GM12878 (cell line): ENCODE measurements around the gene UXS1. TPM values are rescaled to one million over a fixed set of nuclear protein-coding genes. Genes with fewer than 3 reads are reported as not detected.

Experiments
- ATAC-seq: fragments of 200-7000 bp; cut with Tn5 transposase; 3 replicates; pipeline ENCODE4 v1.9.1; 2020; ENCODE audit warnings: mild to moderate bottlenecking, moderate library complexity
- BruUV-seq: library from RNA; stranded (reverse); fragments of 400-500 nt; replicated peaks from 2 replicates; lab custom pipeline; 2021; lab: Mats Ljungman, UMichigan
- CTCF ChIA-PET: fragments of 300-600 bp; sonication (Branson Sonifier 250); formaldehyde crosslinking; extraction: SDS; loops from one replicate; lab custom pipeline; 2021; ENCODE audit warnings: inconsistent platforms; lab: Yijun Ruan, JAX
- POLR2A ChIA-PET: fragments of 350-600 bp; formaldehyde crosslinking; extraction: SDS; loops from one replicate; lab custom pipeline; 2021; ENCODE audit warnings: inconsistent platforms; lab: Charles Lee
- RAD21 ChIA-PET: fragments of 300-600 bp; sonication (Branson Sonifier 250); formaldehyde crosslinking; loops from one replicate; lab custom pipeline; 2023; ENCODE audit warnings: antibody characterized with exemption; ENCODE audit not compliant: unreplicated experiment; lab: Charles Lee
- SMC1A ChIA-PET: fragments of 300-600 bp; sonication (Branson Sonifier 250); formaldehyde crosslinking; loops from one replicate; lab custom pipeline; 2023; ENCODE audit not compliant: unreplicated experiment, uncharacterized antibody; lab: Charles Lee
- DNase-seq: peaks from one replicate; pipeline ENCODE4 v3.0.0-alpha.2; 2011; ENCODE audit warnings: low read depth, low spot score
- FAIRE-seq: peaks from 3 replicates; lab custom pipeline; 2011; peaks lifted over from hg19 to GRCh38; lab: Jason Lieb, UNC
- H2AFZ ChIP-seq: 2 replicates; pipeline ENCODE4 v1.6.0; 2011; ENCODE audit warnings: low read depth, low read length, control low read depth; ENCODE audit not compliant: control insufficient read depth
- H3K27ac ChIP-seq: 2 replicates; pipeline ENCODE4 v1.5.1; 2011; ENCODE audit warnings: control low read depth; ENCODE audit not compliant: control insufficient read depth, insufficient read depth
- H3K27me3 ChIP-seq, 2 experiments: replicated peaks in 1 of 2; 2 replicates each; pipeline versions ENCODE4 v1.6.0 to v1.6.1; 2011; ENCODE audit warnings: low read length in 1 of 2; ENCODE audit not compliant: control insufficient read depth in 2 of 2, insufficient read depth in 2 of 2
- H3K36me3 ChIP-seq, 2 experiments: 2 replicates each; pipeline ENCODE4 v1.5.1; 2011; ENCODE audit warnings: low read length in 1 of 2; ENCODE audit not compliant: control insufficient read depth in 2 of 2, insufficient read depth in 2 of 2
- H3K4me1 ChIP-seq: 2 replicates; pipeline ENCODE4 v1.6.1; 2011; ENCODE audit warnings: mild to moderate bottlenecking, low read length, moderate library complexity, mixed read lengths; ENCODE audit not compliant: control insufficient read depth, insufficient read depth
- H3K4me2 ChIP-seq: 2 replicates; pipeline ENCODE4 v1.6.0; 2011; ENCODE audit warnings: control low read depth; ENCODE audit not compliant: control insufficient read depth, insufficient read depth
- H3K4me3 ChIP-seq: fragments of 200-600 bp; sonication (generic); 2 replicates; pipeline ENCODE4 v1.5.1; 2016
- H3K79me2 ChIP-seq: 2 replicates; pipeline ENCODE4 v1.6.0; 2011; ENCODE audit warnings: low read length; ENCODE audit not compliant: control insufficient read depth, insufficient read depth
- H3K9ac ChIP-seq: 2 replicates; pipeline ENCODE4 v1.8.0; 2011; ENCODE audit warnings: low read length, control low read depth, mixed read lengths; ENCODE audit not compliant: control insufficient read depth, insufficient read depth
- H3K9me3 ChIP-seq: replicated peaks from 3 replicates; pipeline ENCODE4 v1.5.1; 2011; ENCODE audit warnings: mild to moderate bottlenecking, low read length; ENCODE audit not compliant: control insufficient read depth, insufficient read depth
- H4K20me1 ChIP-seq: 2 replicates; pipeline ENCODE4 v1.6.0; 2011; ENCODE audit not compliant: control insufficient read depth, insufficient read depth
- CBX5 ChIP-seq: sonication (generic); IDR thresholded peaks from 2 replicates; pipeline ENCODE4 v1.6.1; 2016; ENCODE audit warnings: low read depth, moderate library complexity, mild to moderate bottlenecking, inconsistent platforms
- CREB1 ChIP-seq: IDR thresholded peaks from 2 replicates; pipeline ENCODE4 v1.6.1; 2012; ENCODE audit warnings: low read depth, mild to moderate bottlenecking, inconsistent platforms
- EED ChIP-seq: sonication (generic); IDR thresholded peaks from 2 replicates; pipeline ENCODE4 v1.6.1; 2016; ENCODE audit warnings: antibody characterized with exemption, low read depth
- FOS ChIP-seq: IDR thresholded peaks from 3 replicates; pipeline ENCODE4 v1.6.1; 2011; ENCODE audit warnings: borderline replicate concordance; ENCODE audit not compliant: insufficient read length; ENCODE audit errors: extremely low read depth
- FOXK2 ChIP-seq: fragments of 450-650 bp; IDR thresholded peaks from 2 replicates; pipeline ENCODE4 v1.6.1; 2017; ENCODE audit warnings: mild to moderate bottlenecking, moderate library complexity
- JUNB ChIP-seq: IDR thresholded peaks from 2 replicates; pipeline ENCODE4 v1.6.1; 2016; ENCODE audit warnings: antibody characterized with exemption, mild to moderate bottlenecking
- MXI1 ChIP-seq: fragments of 150-350 bp; IDR thresholded peaks from 2 replicates; pipeline ENCODE4 v1.6.1; 2011; ENCODE audit warnings: low read depth, mild to moderate bottlenecking, inconsistent platforms, low read length, improper control_type of control experiment
- NRF1 ChIP-seq: conservative IDR thresholded peaks from 2 replicates; pipeline ENCODE4 v1.6.1; 2011; ENCODE audit warnings: mild to moderate bottlenecking, low read depth, low read length, improper control_type of control experiment
- RFX5 ChIP-seq: IDR thresholded peaks from 2 replicates; pipeline ENCODE4 v1.6.1; 2011; ENCODE audit warnings: low read depth, low read length, improper control_type of control experiment
- TCF7 ChIP-seq: IDR thresholded peaks from 2 replicates; pipeline ENCODE4 v1.6.1; 2014; ENCODE audit warnings: antibody characterized with exemption, borderline replicate concordance
- WRNIP1 ChIP-seq: IDR thresholded peaks from 2 replicates; pipeline ENCODE4 v1.6.1; 2011; ENCODE audit warnings: low read depth, low read length, improper control_type of control experiment, borderline replicate concordance
- ZBED1 ChIP-seq: IDR thresholded peaks from 2 replicates; pipeline ENCODE4 v1.6.1; 2016; ENCODE audit warnings: borderline replicate concordance
- WGBS: methylation state at CpG from one replicate; pipeline ENCODE4 v1.1.6; 2016; ENCODE audit warnings: low lambda C conversion rate; ENCODE audit not compliant: insufficient replicate concordance, insufficient coverage; ENCODE audit errors: missing lambda C conversion rate; 5-methylcytosine and 5-hydroxymethylcytosine counted together
- in situ Hi-C: fragments of 300-500 bp; cut with MboI; formaldehyde crosslinking; loops from 9 replicates; pipeline ENCODE4 v1.14.3; 2018; ENCODE audit warnings: mixed read lengths
- intact Hi-C: fragments of 100-400 bp; cut with micrococcal nuclease; formaldehyde crosslinking; loops from one replicate; pipeline ENCODE4 v1.14.2; 2022; ENCODE audit not compliant: unreplicated experiment
- polyA plus RNA-seq, 11 experiments: library from polyadenylated mRNA; depleted of rRNA in 4 of 11; unstranded in 6 of 11; stranded (reverse) in 5 of 11; fragments of >200 nt; fragmentation: Nextera tagmentation in 4 of 11; fragmentation: Illumina TruSeq in 1 of 11; extraction: Ambion mirVana in 4 of 11; extraction: Trizol in 1 of 11; gene quantifications; 1 replicate in 1 of 11; 2 replicates in 10 of 11; pipeline versions ENCODE4 v1.2.1 to v1.2.3, GENCODE V29; 2011 to 2016; ENCODE audit warnings: inconsistent platforms in 2 of 11, missing spikeins in 2 of 11, low read depth in 1 of 11
- total RNA-seq, 4 experiments: library from RNA; depleted of rRNA in 3 of 4; stranded (reverse); fragments of >200 nt in 3 of 4; fragmentation: Illumina TruSeq in 1 of 4; extraction: Trizol in 1 of 4; gene quantifications; 2 replicates each; pipeline versions ENCODE4 v1.2.1 to v1.2.3, GENCODE V29; 2013 to 2021
- TF ChIP-seq, protein P1 (sequence below): IDR thresholded peaks from 2 replicates; pipeline ENCODE4 v1.6.1; 2012; ENCODE audit warnings: low read length, inconsistent platforms
- TF ChIP-seq, protein P2 (sequence below): fragments of 450-650 bp; IDR thresholded peaks from 2 replicates; pipeline ENCODE4 v1.6.1; 2017; ENCODE audit warnings: mild to moderate bottlenecking, moderate library complexity

Gene UXS1
- total and polyA plus RNA-seq, 10 of the 15 experiments (the other 5 are each of a cell fraction or from before 2014, with no cell fraction given): 6.0 to 25.4 (median 24.0) TPM

DNA sequence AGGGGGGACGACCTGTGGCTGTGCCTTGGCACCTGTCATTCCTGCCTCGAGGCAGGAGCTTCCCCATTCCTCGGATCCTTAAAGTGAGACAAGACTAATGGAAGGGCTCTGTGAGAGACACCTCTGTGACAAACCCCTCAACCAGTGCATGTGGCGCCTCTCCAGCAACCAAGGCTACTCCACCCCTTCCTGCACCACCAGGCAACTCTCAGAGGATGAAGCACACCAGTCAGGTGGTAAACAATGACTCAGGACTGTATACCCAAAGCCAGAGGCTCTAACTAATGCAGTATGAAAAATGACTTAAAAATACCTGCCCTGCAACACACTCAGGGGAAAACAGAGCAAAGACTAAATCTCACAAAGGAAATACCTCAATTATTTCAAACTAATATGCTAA lies 136.9 kb downstream of the UXS1 start:
- BruUV-seq: no TSS peak
- Histone ChIP-seq H3K27me3 (no peaks in the 10 kb centered on the region; a peak in 1 of 4 replicates), H3K9me3 (no peaks in the 10 kb centered on the region), H3K9ac (no peak overlapping the region), H3K36me3 (no peaks in the 10 kb centered on the region), H3K4me3 (no peak overlapping the region), H3K4me1 (no peaks in the 10 kb centered on the region), H3K27ac (no peak overlapping the region), H3K79me2 (no peaks in the 10 kb centered on the region), H4K20me1 (no peaks in the 10 kb centered on the region), H3K4me2 (no peak overlapping the region), H2AFZ (no peak overlapping the region)
- ChIA-PET CTCF (no interaction called here), RAD21 (no interaction called here), SMC1A (no interaction called here), POLR2A (no interaction called here)
- TF ChIP-seq EED: no peak
- no peak for TF ChIP-seq WRNIP1
- TF ChIP-seq, protein P1, sequence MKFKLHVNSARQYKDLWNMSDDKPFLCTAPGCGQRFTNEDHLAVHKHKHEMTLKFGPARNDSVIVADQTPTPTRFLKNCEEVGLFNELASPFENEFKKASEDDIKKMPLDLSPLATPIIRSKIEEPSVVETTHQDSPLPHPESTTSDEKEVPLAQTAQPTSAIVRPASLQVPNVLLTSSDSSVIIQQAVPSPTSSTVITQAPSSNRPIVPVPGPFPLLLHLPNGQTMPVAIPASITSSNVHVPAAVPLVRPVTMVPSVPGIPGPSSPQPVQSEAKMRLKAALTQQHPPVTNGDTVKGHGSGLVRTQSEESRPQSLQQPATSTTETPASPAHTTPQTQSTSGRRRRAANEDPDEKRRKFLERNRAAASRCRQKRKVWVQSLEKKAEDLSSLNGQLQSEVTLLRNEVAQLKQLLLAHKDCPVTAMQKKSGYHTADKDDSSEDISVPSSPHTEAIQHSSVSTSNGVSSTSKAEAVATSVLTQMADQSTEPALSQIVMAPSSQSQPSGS: no peak
- TF ChIP-seq NRF1: no peak
- TF ChIP-seq CREB1: no peak
- in situ Hi-C loops (no loop called here), intact Hi-C loops (no loop called here)
- ATAC-seq (no peak), FAIRE-seq (no peak), DNase-seq (no peak)
- 0% methylated on average over 4 of the region's 4 CpGs for WGBS

DNA sequence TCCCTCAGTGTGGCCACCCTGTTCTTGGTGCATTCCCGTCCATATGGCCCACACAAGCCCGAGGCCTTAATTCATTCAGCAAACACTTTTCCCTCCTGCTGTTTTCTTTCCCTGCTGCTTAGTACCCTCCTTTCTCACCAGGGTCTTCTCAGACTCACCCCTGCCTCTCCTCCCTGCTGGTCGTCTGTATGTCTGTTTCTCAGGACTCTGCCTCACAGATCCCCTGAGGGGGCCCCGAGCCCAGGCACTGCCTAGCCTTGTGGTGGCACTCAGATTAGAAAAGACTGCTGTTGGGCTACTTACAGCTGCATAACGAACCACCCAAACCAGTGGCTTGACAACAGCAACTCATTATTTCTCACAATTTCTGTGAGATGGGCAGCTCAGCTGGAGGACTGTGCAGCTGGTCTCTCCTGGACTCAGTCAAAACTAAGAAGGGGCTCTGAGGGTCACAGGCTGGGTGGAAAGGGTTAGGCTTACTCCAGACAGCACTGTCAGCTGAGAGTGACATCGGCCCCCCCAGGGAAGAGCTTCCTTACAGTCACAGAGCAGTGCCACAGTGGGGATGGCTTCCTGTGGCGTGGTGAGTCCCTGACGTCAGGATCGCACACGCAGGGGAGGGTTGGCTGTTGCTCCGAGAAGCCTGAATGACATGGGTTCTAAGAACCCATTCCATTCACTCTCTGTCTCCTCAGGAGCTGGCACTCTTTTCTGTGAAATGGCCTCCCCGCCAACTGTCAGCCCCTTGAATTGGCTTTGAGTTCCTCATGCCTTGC lies 139.0 kb downstream of the UXS1 start:
- Histone ChIP-seq H3K4me3 (no peak overlapping the region), H3K36me3 (no peaks in the 10 kb centered on the region), H2AFZ (no peak overlapping the region), H3K9ac (no peak overlapping the region), H3K4me2 (no peak overlapping the region), H3K27ac (no peak overlapping the region), H4K20me1 (no peaks in the 10 kb centered on the region), H3K27me3 (no peaks in the 10 kb centered on the region; a peak in 1 of 4 replicates), H3K79me2 (no peaks in the 10 kb centered on the region), H3K9me3 (no peaks in the 10 kb centered on the region), H3K4me1 (no peaks in the 10 kb centered on the region)
- FAIRE-seq: no peak
- intact Hi-C loops: no loop called here
- 31% methylated on average over 12 of the region's 12 CpGs for WGBS
- BruUV-seq: no TSS peak
- in situ Hi-C loops: no loop called here
- ChIA-PET SMC1A (no interaction called here), POLR2A (no interaction called here), RAD21 (no interaction called here), CTCF (no interaction called here)
- no peak for DNase-seq
- ATAC-seq: no peak
- no peak for TF ChIP-seq FOXK2
- TF ChIP-seq, protein P2, sequence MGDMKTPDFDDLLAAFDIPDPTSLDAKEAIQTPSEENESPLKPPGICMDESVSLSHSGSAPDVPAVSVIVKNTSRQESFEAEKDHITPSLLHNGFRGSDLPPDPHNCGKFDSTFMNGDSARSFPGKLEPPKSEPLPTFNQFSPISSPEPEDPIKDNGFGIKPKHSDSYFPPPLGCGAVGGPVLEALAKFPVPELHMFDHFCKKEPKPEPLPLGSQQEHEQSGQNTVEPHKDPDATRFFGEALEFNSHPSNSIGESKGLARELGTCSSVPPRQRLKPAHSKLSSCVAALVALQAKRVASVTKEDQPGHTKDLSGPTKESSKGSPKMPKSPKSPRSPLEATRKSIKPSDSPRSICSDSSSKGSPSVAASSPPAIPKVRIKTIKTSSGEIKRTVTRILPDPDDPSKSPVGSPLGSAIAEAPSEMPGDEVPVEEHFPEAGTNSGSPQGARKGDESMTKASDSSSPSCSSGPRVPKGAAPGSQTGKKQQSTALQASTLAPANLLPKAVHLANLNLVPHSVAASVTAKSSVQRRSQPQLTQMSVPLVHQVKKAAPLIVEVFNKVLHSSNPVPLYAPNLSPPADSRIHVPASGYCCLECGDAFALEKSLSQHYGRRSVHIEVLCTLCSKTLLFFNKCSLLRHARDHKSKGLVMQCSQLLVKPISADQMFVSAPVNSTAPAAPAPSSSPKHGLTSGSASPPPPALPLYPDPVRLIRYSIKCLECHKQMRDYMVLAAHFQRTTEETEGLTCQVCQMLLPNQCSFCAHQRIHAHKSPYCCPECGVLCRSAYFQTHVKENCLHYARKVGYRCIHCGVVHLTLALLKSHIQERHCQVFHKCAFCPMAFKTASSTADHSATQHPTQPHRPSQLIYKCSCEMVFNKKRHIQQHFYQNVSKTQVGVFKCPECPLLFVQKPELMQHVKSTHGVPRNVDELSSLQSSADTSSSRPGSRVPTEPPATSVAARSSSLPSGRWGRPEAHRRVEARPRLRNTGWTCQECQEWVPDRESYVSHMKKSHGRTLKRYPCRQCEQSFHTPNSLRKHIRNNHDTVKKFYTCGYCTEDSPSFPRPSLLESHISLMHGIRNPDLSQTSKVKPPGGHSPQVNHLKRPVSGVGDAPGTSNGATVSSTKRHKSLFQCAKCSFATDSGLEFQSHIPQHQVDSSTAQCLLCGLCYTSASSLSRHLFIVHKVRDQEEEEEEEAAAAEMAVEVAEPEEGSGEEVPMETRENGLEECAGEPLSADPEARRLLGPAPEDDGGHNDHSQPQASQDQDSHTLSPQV: no peak
- TF ChIP-seq RFX5: no peak
- TF ChIP-seq CBX5: no peak
- no peak for TF ChIP-seq TCF7
- TF ChIP-seq FOS: no peak
- TF ChIP-seq MXI1: no peak
- no peak for TF ChIP-seq JUNB
- no peak for TF ChIP-seq ZBED1
